ENCODE results near the gene NDUFA1. TPM values are rescaled to one million over a fixed set of nuclear protein-coding genes. Genes with fewer than 3 reads are reported as not detected.

Gene NDUFA1
- total and polyA plus RNA-seq, 10 of the 15 experiments (the other 5 are each of a cell fraction or from before 2014, with no cell fraction given), result 113 to 1,113 (median 306) TPM

GRCh38 chrX:119871245-119871598 lies 410 bp upstream of the NDUFA1 start:
- TF ChIP-seq NBN (IDR thresholded peaks at IDR 0.05), result 0 out of 2 replicates have a peak, but pooled peaks have one; percentile 12
- no peak for TF ChIP-seq ZNF592 (IDR thresholded peaks at IDR 0.05)
- TF ChIP-seq RUNX3 (IDR thresholded peaks at IDR 0.05; ENCODE audit: low read length), result peak; percentile 1; the same call in 1 of the 2 replicates
- TF ChIP-seq IKZF2 (IDR thresholded peaks at IDR 0.05), result 0 out of 4 replicates have a peak, but pooled peaks of 1 of the 2 experiments have one; percentile 21
- TF ChIP-seq CTCF (IDR thresholded peaks at IDR 0.05 in 2 of 3, conservative IDR thresholded peaks at IDR 0.05 in 1 of 3; ENCODE audit: control insufficient read depth in 2 of 3, extremely low read depth in 1 of 3, insufficient read depth in 1 of 3, low read depth in 3 of 3, low read length in 3 of 3), result no peak
- no peak for TF ChIP-seq EZH2 (IDR thresholded peaks at IDR 0.05; ENCODE audit: borderline replicate concordance, control insufficient read depth, low read depth, low read length)
- 0 out of 2 replicates have a peak, but pooled peaks have one; percentile 27 for TF ChIP-seq CHD2 (IDR thresholded peaks at IDR 0.05; ENCODE audit: borderline replicate concordance, low read depth, low read length)
- TF ChIP-seq POLR2AphosphoS5 (IDR thresholded peaks at IDR 0.05; ENCODE audit: low read length), result no peak
- TF ChIP-seq USF2 (IDR thresholded peaks at IDR 0.05; ENCODE audit: borderline replicate concordance, low read depth, low read length), result no peak
- TF ChIP-seq ZNF274 (IDR thresholded peaks at IDR 0.05; ENCODE audit: insufficient read depth, insufficient read length), result no peak
- TSS peak; percentile 94 for BruUV-seq (replicated peaks)
- DNase-seq (ENCODE audit: low read depth, low spot score), result no peak
- in situ Hi-C loops (cut with MboI), result no loop called here
- Histone ChIP-seq H3K9ac (ENCODE audit: control insufficient read depth, insufficient read depth, low read length) (peak overlapping the region; percentile 95), H3K9me3 (replicated peaks; ENCODE audit: control insufficient read depth, insufficient read depth, low read length) (no peaks in the 10 kb centered on the region), H3K36me3 (ENCODE audit: control insufficient read depth in 2 of 2, insufficient read depth in 2 of 2, low read length in 1 of 2) (no peaks in the 10 kb centered on the region; a peak in 1 of 4 replicates), H3K4me2 (ENCODE audit: control insufficient read depth, insufficient read depth) (no peak overlapping the region), H3K27ac (ENCODE audit: control insufficient read depth, insufficient read depth) (peak overlapping the region; percentile 67), H2AFZ (ENCODE audit: control insufficient read depth, low read depth, low read length) (no peak overlapping the region; the same call in 1 of the 2 replicates), H4K20me1 (ENCODE audit: control insufficient read depth, insufficient read depth) (no peaks in the 10 kb centered on the region), H3K4me3 (peak overlapping the region; percentile 68), H3K4me1 (ENCODE audit: control insufficient read depth, insufficient read depth, low read length) (no peaks in the 10 kb centered on the region), H3K27me3 (replicated peaks in 1 of 2; ENCODE audit: control insufficient read depth in 2 of 2, insufficient read depth in 2 of 2, low read length in 1 of 2) (no peaks in the 10 kb centered on the region), H3K79me2 (ENCODE audit: control insufficient read depth, insufficient read depth, low read length) (peaks cover 39% of the 10 kb centered on the region)
- intact Hi-C loops (cut with micrococcal nuclease; ENCODE audit: unreplicated experiment), result loop anchor here (2.0 kb wide), 1 partner anchor 18 kb away; the partner anchor contains the start of gene UPF3B
- FAIRE-seq, result no peak
- ChIA-PET SMC1A (ENCODE audit: uncharacterized antibody, unreplicated experiment) (interaction anchor here (1.1 to 2.8 kb wide), 5 partner anchors 17 to 80 kb away, joined by 3 to 18 read pairs (median 5); partner anchors contain the start of genes RPL39 and UPF3B), POLR2A (interaction anchor here (0.8 to 2.6 kb wide), 9 partner anchors 12 to 371 kb away, joined by 3 to 19 read pairs (median 4); partner anchors contain the start of genes RPL39 and UPF3B), CTCF (interaction anchor here (1.1 to 2.2 kb wide), 5 partner anchors 11 to 172 kb away, joined by 3 to 7 read pairs (median 5); partner anchors contain the start of genes RPL39 and UPF3B), RAD21 (ENCODE audit: unreplicated experiment) (interaction anchor here (0.9 to 2.8 kb wide), 6 partner anchors 18 to 342 kb away, joined by 3 to 21 read pairs (median 4); partner anchors contain the start of genes RPL39, SOWAHD and UPF3B)
- WGBS (ENCODE audit: insufficient coverage, insufficient replicate concordance, low lambda C conversion rate, missing lambda C conversion rate), result 30% methylated on average over 26 of the region's 26 CpGs
- peak; percentile 56 for ATAC-seq
